Measurements from ENCODE around the gene ANK2. TPM values are rescaled to one million over a fixed set of nuclear protein-coding genes. Genes with fewer than 3 reads are reported as not detected.

The ANK2 gene
- total RNA-seq, 1 donor from 2014 or later, result 11.1 TPM

DNA sequence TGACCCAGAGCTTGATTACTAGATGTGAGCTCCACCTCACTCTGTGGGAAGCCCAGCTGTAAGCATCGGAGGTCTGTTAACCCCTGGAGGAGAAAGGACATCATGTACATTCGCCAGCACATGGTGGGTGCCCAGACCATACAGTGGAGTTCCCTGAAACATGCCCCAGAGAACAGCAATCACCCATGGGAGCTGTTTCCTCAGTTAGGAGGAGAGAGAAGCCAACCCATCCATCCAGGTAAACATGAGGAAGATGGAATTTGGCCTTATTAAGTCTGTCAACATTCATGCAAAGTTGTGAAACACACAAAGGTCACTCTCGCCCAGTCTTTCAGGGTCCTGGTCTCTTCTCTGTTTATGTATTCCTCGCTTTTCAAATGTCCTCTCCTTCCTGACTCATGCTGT is 354.7 kb downstream of the ANK2 start:
- Mint-ChIP-seq H3K27ac (no peak overlapping the region), H3K36me3 (ENCODE audit: insufficient read depth) (no peaks in the 10 kb centered on the region), H3K27me3 (no peaks in the 10 kb centered on the region), H3K4me1 (ENCODE audit: low read depth) (peaks cover 1% of the 10 kb centered on the region), H3K9me3 (ENCODE audit: low read depth) (no peaks in the 10 kb centered on the region), H3K4me3 (ENCODE audit: low read depth) (no peak overlapping the region)
- TF ChIP-seq, protein P1, sequence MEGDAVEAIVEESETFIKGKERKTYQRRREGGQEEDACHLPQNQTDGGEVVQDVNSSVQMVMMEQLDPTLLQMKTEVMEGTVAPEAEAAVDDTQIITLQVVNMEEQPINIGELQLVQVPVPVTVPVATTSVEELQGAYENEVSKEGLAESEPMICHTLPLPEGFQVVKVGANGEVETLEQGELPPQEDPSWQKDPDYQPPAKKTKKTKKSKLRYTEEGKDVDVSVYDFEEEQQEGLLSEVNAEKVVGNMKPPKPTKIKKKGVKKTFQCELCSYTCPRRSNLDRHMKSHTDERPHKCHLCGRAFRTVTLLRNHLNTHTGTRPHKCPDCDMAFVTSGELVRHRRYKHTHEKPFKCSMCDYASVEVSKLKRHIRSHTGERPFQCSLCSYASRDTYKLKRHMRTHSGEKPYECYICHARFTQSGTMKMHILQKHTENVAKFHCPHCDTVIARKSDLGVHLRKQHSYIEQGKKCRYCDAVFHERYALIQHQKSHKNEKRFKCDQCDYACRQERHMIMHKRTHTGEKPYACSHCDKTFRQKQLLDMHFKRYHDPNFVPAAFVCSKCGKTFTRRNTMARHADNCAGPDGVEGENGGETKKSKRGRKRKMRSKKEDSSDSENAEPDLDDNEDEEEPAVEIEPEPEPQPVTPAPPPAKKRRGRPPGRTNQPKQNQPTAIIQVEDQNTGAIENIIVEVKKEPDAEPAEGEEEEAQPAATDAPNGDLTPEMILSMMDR (IDR thresholded peaks at IDR 0.05; ENCODE audit: unreplicated experiment), result no peak
- DNase-seq (ENCODE audit: low spot score, unreplicated experiment), result no peak

DNA sequence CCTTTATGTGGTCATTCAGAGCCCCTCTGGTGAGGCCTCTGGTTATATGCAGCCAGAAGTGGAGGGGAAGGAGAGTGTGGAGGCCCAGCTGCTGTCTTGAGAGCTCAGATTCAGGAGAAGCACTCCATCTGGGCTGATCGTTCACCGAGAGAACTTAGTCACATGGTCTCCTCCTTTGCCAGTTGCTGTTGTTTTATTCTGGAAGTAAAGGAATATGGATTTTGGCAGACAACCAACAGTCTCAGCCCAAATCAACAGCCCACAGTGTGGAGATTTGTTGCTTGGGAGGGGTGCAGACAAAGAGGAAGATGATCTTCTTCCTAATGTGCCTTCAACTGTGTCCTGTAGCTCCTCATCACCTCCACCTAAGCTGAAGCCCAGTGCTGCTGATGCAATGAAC is 355.4 kb downstream of the ANK2 start:
- no peaks in the 10 kb centered on the region for H3K9me3 Mint-ChIP-seq (ENCODE audit: low read depth)
- no peak overlapping the region for H3K27ac Mint-ChIP-seq
- no peak overlapping the region for H3K4me3 Mint-ChIP-seq (ENCODE audit: low read depth)
- H3K36me3 Mint-ChIP-seq (ENCODE audit: insufficient read depth), result no peaks in the 10 kb centered on the region
- no peaks in the 10 kb centered on the region for H3K27me3 Mint-ChIP-seq
- no peak for DNase-seq (ENCODE audit: low spot score, unreplicated experiment)
- peaks cover 2% of the 10 kb centered on the region for H3K4me1 Mint-ChIP-seq (ENCODE audit: low read depth)
- TF ChIP-seq, protein P1 (IDR thresholded peaks at IDR 0.05; ENCODE audit: unreplicated experiment), result no peak

DNA sequence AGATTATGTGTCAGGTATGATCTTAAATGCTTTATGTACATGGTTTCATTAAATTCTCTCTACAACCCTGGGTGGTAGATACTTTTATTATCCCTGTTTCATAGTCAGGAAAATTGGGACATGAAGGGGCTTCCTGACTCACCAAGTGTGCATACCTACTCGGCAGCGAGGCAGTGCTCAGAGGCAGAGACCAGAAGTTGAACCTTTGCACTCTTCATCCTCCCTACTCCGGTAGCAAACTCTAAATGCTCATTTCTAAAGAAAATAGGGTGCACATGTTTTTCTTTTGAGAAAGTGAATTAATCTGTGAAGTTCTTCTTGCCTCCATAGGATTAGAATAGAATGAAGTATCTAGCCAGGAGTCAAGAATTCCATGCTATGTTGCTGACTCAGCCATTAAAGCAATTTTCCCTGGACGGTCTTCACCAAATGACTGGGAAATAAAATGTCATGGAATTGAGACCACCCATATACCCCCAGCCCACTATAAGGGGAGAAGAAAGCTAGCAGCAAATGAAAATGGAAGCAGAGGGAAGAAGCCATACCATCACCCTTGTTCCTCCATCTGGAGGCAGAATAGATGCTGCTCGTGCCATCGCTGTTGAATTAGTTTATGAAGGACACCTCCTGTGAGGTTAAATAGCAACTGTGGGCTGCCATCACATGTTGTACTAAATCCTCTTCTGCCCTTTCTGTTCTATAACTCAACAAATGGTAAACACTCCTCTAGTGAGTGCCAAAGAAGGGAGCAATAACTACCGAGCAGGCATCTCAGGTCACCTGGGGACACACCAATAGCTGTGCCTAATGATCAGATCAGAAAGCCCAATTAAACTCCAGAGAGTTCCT is 356.6 kb downstream of the ANK2 start:
- Mint-ChIP-seq H3K27me3 (no peaks in the 10 kb centered on the region), H3K4me1 (ENCODE audit: low read depth) (peaks cover 2% of the 10 kb centered on the region), H3K27ac (no peak overlapping the region), H3K9me3 (ENCODE audit: low read depth) (no peaks in the 10 kb centered on the region), H3K4me3 (ENCODE audit: low read depth) (no peak overlapping the region), H3K36me3 (ENCODE audit: insufficient read depth) (no peaks in the 10 kb centered on the region)
- DNase-seq (ENCODE audit: low spot score, unreplicated experiment), result no peak
- TF ChIP-seq, protein P1 (IDR thresholded peaks at IDR 0.05; ENCODE audit: unreplicated experiment), result no peak

DNA sequence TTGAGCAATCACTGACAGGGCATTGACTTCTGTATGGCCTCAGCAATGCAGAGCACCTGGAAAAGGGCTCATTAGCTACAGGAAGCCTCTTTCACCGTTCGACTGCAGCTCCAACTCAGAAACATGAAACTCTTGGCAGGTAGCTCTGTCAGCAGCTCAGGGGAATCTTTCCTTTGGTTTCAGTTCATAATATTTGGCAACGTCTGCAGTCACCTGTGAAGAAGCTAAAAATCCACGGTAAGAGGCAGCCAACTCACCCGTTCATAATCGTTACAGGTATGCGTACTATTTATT is 357.2 kb downstream of the ANK2 start:
- no peaks in the 10 kb centered on the region for H3K9me3 Mint-ChIP-seq (ENCODE audit: low read depth)
- H3K27ac Mint-ChIP-seq, result no peak overlapping the region
- TF ChIP-seq, protein P1 (IDR thresholded peaks at IDR 0.05; ENCODE audit: unreplicated experiment), result no peak
- no peaks in the 10 kb centered on the region for H3K36me3 Mint-ChIP-seq (ENCODE audit: insufficient read depth)
- no peak overlapping the region for H3K4me3 Mint-ChIP-seq (ENCODE audit: low read depth)
- H3K4me1 Mint-ChIP-seq (ENCODE audit: low read depth), result peaks cover 2% of the 10 kb centered on the region
- H3K27me3 Mint-ChIP-seq, result no peaks in the 10 kb centered on the region
- DNase-seq (ENCODE audit: low spot score, unreplicated experiment), result no peak

DNA sequence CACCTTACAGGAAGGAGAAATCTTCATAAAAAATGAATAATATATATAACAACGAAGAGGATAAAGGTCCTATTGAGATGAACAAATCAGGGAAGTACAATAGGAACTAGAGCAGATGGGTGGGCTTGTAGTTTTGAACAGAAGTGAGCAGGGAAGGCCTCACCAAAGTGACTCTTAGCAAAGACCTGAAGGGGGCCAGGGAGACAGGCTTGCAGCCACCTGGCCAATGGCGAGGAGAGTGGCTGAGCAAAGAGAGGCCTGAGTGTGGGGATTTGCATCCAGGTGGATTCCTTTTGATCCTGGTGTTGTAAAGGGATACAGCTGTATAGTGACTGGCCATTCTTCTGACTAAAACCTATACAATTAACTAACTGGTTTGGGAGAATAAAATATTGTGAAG is 358.0 kb downstream of the ANK2 start:
- Mint-ChIP-seq H3K4me3 (ENCODE audit: low read depth) (no peak overlapping the region), H3K9me3 (ENCODE audit: low read depth) (no peaks in the 10 kb centered on the region), H3K4me1 (ENCODE audit: low read depth) (peaks cover 2% of the 10 kb centered on the region), H3K36me3 (ENCODE audit: insufficient read depth) (no peaks in the 10 kb centered on the region), H3K27ac (no peak overlapping the region), H3K27me3 (no peaks in the 10 kb centered on the region)
- DNase-seq (ENCODE audit: low spot score, unreplicated experiment), result no peak
- TF ChIP-seq, protein P1 (IDR thresholded peaks at IDR 0.05; ENCODE audit: unreplicated experiment), result no peak
